GM18870 (cell line): Measurements from ENCODE around the gene PLCH1.

Experiments used
- ATAC-seq: cut with Tn5 transposase; IDR thresholded peaks from one replicate; pipeline ENCODE4 v1.9.1; 2021; ENCODE audit warnings: moderate library complexity; ENCODE audit not compliant: unreplicated experiment

PLCH1 gene

GRCh38 chr3:155745795-155746550 lies 1.1 kb upstream of the PLCH1 start:
- ATAC-seq = no peak

GRCh38 chr3:155744010-155744625 lies 753 bp downstream of the PLCH1 start:
- ATAC-seq = no peak

GRCh38 chr3:155743606-155744005 lies 1.3 kb downstream of the PLCH1 start:
- no peak for ATAC-seq

- ATAC-seq = no peak
Observed at GRCh38 chr3:155742349-155742965, 2.4 kb downstream of the PLCH1 start.

- ATAC-seq = no peak
Observed at GRCh38 chr3:155741603-155742002, 3.3 kb downstream of the PLCH1 start.

GRCh38 chr3:155741101-155741500 lies 3.8 kb downstream of the PLCH1 start:
- ATAC-seq = no peak

- no peak for ATAC-seq
Observed at GRCh38 chr3:155739154-155739553, 5.7 kb downstream of the PLCH1 start.

- no peak for ATAC-seq
Observed at GRCh38 chr3:155738580-155739076, 6.2 kb downstream of the PLCH1 start.

- peak; percentile 98 for ATAC-seq
Observed at GRCh38 chr3:155737844-155738460, 6.9 kb downstream of the PLCH1 start.

- no peak for ATAC-seq
Observed at GRCh38 chr3:155736381-155736780, 8.5 kb downstream of the PLCH1 start.

- no peak for ATAC-seq
Observed at GRCh38 chr3:155730843-155731242, 14.0 kb downstream of the PLCH1 start.

- ATAC-seq = no peak
Observed at GRCh38 chr3:155727836-155728235, 17.0 kb downstream of the PLCH1 start.

GRCh38 chr3:155714295-155714718 lies 30.6 kb downstream of the PLCH1 start:
- ATAC-seq = no peak

- ATAC-seq = peak; percentile 96
Observed at GRCh38 chr3:155712008-155712407, 32.9 kb downstream of the PLCH1 start.

- no peak for ATAC-seq
Observed at GRCh38 chr3:155704771-155705559, 39.9 kb downstream of the PLCH1 start.

- no peak for ATAC-seq
Observed at GRCh38 chr3:155704061-155704460, 40.8 kb downstream of the PLCH1 start.

- ATAC-seq = no peak
Observed at GRCh38 chr3:155702745-155703591, 41.9 kb downstream of the PLCH1 start.

- peak; percentile 88 for ATAC-seq
Observed at GRCh38 chr3:155701882-155702465, 42.9 kb downstream of the PLCH1 start.

GRCh38 chr3:155697542-155697941 lies 47.3 kb downstream of the PLCH1 start:
- no peak for ATAC-seq
